Coronary artery (tissue), 2 donors: ENCODE measurements around the gene DOCK4.

ENCODE experiments used
- DNase-seq: peaks from one replicate; pipeline ENCODE4 v3.0.0-alpha.2; 2017; ENCODE audit warnings: low spot score
- H3K27ac ChIP-seq, 2 donors: fragments of 200-600 bp; sonication (generic); one replicate each; pipeline ENCODE4 v1.5.1; 2016 to 2019
- H3K4me3 ChIP-seq: fragments of 200-600 bp; sonication (generic); 2 replicates; pipeline ENCODE4 v1.5.1; 2016; ENCODE audit warnings: mild to moderate bottlenecking, moderate library complexity
- CTCF ChIP-seq: fragments of 200-600 bp; sonication (generic); IDR thresholded peaks from one replicate; pipeline ENCODE4 v1.5.1; 2019; ENCODE audit warnings: antibody characterized with exemption

The DOCK4 gene

GRCh38 chr7:111678281-111678680 is 527.9 kb downstream of the DOCK4 start:
- DNase-seq = no peak
- H3K27ac ChIP-seq = no peak overlapping the region
- no peak for TF ChIP-seq CTCF
- no peak overlapping the region for H3K4me3 ChIP-seq

GRCh38 chr7:111677848-111678247 is 528.4 kb downstream of the DOCK4 start:
- no peak for TF ChIP-seq CTCF
- H3K27ac ChIP-seq = no peak overlapping the region
- H3K4me3 ChIP-seq = no peak overlapping the region
- DNase-seq = no peak

DNA sequence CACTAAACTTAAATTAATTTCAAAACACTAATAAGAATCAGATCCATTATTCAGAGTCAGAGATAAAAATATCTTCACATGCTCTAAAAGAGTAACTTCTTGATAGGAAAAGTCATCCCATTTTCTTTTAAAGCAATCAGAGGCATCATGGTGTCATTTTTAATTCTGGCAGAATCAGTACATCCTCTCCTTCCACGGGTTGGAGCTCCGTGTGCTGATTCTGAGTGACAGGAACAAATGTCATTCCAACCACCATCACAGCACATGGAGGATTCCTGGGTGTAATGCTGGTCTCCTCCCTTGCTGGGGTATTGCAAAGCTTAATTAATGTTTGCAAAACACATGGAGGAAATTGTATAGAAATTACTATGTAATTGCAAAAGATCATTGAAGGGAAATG is 529.4 kb downstream of the DOCK4 start:
- Histone ChIP-seq H3K27ac (no peak overlapping the region), H3K4me3 (no peak overlapping the region)
- no peak for DNase-seq
- no peak for TF ChIP-seq CTCF
